HL-60 (cell line): ENCODE measurements around the gene YIF1B.

Experiments used
- GABPA ChIP-seq: IDR thresholded peaks from 2 replicates; pipeline ENCODE4 v1.6.1; 2012; ENCODE audit warnings: low read depth
- POLR2AphosphoS5 ChIP-seq: IDR thresholded peaks from 2 replicates; pipeline ENCODE4 v1.6.1; 2012; ENCODE audit warnings: low read depth
- SPI1 ChIP-seq: IDR thresholded peaks from 2 replicates; pipeline ENCODE4 v1.6.1; 2012; ENCODE audit warnings: low read depth, mild to moderate bottlenecking, borderline replicate concordance
- TF ChIP-seq, protein P1 (sequence below): IDR thresholded peaks from 2 replicates; pipeline ENCODE4 v1.6.1; 2012; ENCODE audit warnings: low read depth; ENCODE audit not compliant: insufficient replicate concordance
- TF ChIP-seq, protein P2 (sequence below): IDR thresholded peaks from one replicate; pipeline ENCODE4 v1.5.1; 2011; ENCODE audit warnings: low read length, control low read depth, inconsistent platforms; ENCODE audit not compliant: insufficient read depth

DNA sequence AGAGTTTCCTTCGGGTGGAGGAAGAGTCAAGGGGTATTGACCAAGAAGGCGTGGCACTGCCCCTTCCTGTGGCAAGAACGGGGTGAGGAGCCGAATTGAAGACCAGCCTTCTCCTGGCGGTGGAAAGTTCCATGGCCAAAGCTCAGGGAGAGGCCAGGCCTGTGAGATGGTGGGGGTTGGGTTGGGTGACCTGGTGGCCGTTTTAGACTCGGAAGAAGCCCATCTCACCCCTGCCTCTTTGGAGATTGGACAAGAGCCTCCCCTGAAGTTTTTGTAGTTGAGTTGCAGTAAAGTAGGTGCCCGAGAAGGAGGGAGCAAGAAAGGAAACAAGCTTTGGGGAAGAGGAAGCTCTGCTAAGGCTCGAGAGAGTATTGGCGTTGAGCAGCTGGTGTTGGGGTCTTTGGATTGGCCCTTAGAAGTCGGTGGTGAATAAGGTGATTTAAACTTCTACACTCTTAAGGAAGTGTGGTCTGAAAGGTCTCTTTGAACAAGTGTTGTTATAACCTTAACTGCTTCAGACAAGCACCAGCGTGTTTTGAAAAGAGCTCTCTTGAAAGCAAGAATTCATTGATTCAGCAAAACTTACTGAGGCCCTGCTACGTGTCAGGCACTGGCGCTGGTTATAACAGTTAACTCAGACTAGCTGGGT, 50.4 kb downstream of the YIF1B start:
- TF ChIP-seq POLR2AphosphoS5: no peak
- TF ChIP-seq, protein P1, sequence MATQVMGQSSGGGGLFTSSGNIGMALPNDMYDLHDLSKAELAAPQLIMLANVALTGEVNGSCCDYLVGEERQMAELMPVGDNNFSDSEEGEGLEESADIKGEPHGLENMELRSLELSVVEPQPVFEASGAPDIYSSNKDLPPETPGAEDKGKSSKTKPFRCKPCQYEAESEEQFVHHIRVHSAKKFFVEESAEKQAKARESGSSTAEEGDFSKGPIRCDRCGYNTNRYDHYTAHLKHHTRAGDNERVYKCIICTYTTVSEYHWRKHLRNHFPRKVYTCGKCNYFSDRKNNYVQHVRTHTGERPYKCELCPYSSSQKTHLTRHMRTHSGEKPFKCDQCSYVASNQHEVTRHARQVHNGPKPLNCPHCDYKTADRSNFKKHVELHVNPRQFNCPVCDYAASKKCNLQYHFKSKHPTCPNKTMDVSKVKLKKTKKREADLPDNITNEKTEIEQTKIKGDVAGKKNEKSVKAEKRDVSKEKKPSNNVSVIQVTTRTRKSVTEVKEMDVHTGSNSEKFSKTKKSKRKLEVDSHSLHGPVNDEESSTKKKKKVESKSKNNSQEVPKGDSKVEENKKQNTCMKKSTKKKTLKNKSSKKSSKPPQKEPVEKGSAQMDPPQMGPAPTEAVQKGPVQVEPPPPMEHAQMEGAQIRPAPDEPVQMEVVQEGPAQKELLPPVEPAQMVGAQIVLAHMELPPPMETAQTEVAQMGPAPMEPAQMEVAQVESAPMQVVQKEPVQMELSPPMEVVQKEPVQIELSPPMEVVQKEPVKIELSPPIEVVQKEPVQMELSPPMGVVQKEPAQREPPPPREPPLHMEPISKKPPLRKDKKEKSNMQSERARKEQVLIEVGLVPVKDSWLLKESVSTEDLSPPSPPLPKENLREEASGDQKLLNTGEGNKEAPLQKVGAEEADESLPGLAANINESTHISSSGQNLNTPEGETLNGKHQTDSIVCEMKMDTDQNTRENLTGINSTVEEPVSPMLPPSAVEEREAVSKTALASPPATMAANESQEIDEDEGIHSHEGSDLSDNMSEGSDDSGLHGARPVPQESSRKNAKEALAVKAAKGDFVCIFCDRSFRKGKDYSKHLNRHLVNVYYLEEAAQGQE: no peak
- TF ChIP-seq, protein P2, sequence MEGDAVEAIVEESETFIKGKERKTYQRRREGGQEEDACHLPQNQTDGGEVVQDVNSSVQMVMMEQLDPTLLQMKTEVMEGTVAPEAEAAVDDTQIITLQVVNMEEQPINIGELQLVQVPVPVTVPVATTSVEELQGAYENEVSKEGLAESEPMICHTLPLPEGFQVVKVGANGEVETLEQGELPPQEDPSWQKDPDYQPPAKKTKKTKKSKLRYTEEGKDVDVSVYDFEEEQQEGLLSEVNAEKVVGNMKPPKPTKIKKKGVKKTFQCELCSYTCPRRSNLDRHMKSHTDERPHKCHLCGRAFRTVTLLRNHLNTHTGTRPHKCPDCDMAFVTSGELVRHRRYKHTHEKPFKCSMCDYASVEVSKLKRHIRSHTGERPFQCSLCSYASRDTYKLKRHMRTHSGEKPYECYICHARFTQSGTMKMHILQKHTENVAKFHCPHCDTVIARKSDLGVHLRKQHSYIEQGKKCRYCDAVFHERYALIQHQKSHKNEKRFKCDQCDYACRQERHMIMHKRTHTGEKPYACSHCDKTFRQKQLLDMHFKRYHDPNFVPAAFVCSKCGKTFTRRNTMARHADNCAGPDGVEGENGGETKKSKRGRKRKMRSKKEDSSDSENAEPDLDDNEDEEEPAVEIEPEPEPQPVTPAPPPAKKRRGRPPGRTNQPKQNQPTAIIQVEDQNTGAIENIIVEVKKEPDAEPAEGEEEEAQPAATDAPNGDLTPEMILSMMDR: no peak
- TF ChIP-seq SPI1: no peak
- no peak for TF ChIP-seq GABPA
